Activated CD8-positive, alpha-beta memory T cell treated with anti-CD3 and anti-CD28 coated beads, Interleukin-2, amount 50 U/mL, for 4 hours (primary cell): Measurements from ENCODE around the gene CYP3A5.
"Not testable (repeated sequence)": the region's sequence is repeated elsewhere in the genome, so short reads cannot be mapped to it uniquely, and the experiment has no call there.

ENCODE experiments used
- DNase-seq: peaks from one replicate; pipeline ENCODE4 v3.0.0-alpha.2; 2020

The CYP3A5 gene

DNA sequence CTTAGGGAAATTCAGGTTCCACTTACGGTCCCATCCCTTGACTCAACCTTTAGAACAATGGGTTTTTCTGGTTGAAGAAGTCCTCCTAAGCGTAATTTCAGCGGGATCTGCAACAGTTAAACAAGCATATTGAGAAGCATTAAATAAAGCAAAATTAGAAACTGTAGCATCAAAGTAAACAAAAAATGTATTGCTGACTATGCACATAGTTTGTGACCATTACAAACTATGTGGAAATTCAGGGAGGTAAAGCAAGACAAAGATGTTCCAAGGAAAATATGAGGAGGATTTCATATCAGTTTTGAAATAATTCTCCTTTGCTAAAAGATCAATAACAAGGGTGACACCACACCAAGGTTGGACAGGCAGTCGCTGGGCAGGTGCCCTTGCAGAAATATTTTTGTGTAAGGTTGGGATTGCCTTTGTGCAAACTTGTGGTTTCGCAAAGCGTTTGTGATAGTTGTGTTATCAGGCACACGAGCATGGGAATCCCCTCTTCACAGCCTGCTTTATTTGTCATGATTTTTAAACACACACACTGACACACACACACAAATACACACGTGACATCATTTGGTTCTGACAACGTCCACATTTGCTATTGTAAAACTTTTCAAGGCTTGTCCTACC, 5.4 kb upstream of the CYP3A5 start:
- DNase-seq, result no peak

GRCh38 chr7:99679032-99679399, 780 bp downstream of the CYP3A5 start:
- no peak for DNase-seq

- no peak for DNase-seq
These were observed 2.1 kb downstream of the CYP3A5 start for GRCh38 chr7:99677648-99678045.

DNA sequence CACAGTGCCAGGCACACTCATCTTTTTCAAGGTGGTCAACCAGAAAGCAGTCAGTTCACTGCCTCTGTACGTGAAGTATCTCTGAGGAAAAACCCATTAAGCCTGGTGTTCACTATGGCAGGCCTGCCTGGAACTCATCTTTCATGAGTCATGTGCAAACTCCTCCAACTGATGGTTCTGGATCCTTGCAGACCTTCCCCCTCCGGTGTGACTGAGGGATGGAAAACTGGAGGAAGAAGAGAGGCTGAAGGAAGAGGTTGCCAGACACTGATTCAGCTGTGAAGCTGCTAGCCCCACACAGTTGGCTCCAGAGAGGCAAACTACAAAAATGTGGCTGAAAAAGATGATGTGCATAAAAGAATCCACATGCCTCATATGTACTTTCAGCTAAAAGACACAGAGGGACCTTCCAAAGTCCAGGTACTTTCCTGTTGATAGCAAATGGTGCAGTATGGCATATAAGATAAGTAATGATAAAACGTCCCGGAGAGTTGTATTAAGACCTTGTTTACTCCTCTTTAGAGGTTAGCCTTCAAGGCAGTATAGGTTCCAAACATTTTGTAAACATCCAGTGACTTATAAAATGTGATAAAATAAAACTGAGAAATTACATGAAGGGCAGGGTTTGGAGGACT, 2.7 kb downstream of the CYP3A5 start:
- DNase-seq, result no peak

- no peak for DNase-seq
These were observed 4.6 kb downstream of the CYP3A5 start for GRCh38 chr7:99674995-99675742.

GRCh38 chr7:99672573-99672972, 7.2 kb downstream of the CYP3A5 start:
- no peak for DNase-seq

DNA sequence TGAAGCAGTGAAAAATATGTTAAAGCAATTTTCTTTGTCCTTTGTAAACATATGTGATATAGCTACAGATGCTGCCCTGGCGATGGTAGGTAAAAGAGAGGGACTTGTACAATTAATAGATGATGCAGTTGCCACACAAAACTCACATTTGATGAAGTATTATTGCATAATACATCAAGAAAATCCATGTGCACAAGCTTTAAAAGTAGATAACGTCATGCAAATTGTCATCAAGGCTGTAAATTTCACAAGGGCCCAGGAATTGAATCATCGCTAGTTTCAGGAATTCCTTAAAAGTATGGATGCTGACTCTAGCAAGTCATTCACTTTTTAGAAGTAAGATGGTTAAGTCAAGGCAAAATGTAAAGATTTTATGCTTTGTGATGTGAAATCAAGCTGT, 10.0 kb downstream of the CYP3A5 start:
- no peak for DNase-seq

DNA sequence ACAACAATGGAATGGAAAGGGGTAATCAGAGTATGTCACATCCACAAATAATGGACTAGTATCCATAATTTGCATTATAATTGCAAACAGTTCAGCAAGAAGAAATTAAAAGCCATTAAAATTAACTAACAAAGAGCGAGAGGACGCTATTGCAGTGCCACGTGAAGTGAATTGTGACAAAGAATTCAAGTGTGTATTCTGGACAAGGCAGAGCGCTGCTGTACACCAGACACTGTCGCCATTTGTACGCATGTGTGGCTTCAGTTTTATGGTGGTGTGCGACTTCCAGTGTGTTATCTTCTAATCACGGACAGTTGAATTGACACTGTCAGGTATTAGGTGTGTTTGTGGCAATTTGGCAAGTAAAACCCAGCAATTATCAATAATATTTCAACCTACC, 11.3 kb downstream of the CYP3A5 start:
- DNase-seq, result no peak

DNA sequence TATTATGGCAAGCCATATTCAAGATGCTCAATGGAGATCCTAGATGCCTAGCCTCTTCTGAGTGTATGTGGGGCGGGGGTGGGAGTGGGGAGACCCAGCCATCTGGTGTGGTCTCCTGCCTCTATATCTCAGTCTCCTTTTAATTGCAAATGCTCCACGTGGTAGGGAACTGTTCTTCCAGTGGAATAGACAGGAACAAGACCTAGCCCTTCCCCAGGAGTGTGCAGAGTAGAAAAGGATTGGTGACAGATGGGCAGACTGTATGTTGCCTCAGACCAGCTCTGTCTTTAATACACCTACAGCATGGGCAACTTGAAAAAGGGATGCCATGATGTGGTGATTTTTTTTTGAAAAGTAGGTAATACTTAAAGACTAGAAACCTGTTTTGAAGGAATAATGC, 12.6 kb downstream of the CYP3A5 start:
- no peak for DNase-seq

GRCh38 chr7:99666013-99666395, 13.8 kb downstream of the CYP3A5 start:
- no peak for DNase-seq

DNA sequence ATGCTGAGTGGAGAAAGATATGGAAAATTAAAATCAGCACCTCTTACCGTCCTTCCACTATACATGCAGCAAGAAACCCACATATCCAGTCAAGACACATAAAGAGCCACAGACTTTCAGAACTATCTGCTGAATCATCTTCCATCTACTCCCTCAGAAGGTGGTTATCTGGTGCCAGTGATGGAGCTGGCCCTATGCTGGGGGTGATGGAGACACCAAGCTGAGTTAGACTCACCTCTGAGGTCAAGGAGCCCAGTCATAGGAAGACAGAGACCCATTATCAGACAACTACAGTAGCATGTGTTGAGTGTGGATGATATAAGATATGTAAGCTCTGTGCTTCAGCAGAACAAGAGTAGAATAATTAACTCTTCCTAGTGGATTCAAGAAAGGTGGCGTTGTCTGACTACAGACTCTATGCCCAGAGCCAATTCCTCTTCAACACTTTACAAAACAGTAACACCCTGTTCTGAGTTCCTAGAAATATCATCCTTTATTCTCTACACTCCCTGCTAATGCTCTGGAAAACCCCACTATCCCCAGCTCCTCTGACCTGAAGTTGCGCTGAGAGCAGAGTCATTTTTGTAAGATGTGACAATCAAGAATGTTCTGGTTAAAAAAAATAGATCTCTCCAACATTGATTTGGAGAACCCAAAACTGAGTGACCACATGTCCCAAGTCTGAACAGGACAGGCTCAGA, 14.3 kb downstream of the CYP3A5 start:
- no peak for DNase-seq

- DNase-seq, result not testable (repeated sequence)
These were observed 21.9 kb downstream of the CYP3A5 start for GRCh38 chr7:99657879-99658278.

DNA sequence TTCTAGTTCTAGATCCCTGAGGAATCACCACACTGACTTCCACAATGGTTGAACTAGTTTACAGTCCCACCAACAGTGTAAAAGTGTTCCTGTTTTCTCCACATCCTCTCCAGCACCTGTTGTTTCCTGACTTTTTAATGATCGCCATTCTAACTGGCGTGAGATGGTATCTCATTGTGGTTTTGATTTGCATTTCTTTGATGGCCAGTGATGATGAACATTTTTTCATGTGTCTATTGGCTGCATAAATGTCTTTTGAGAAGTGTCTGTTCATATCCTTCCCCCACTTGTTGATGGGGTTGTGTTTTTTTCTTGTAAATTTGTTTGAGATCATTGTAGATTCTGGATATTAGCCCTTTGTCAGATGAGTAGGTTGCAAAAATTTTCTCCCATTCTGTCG, 25.2 kb downstream of the CYP3A5 start:
- DNase-seq, result not testable (repeated sequence)

GRCh38 chr7:99653754-99654153, 26.0 kb downstream of the CYP3A5 start:
- no peak for DNase-seq

DNA sequence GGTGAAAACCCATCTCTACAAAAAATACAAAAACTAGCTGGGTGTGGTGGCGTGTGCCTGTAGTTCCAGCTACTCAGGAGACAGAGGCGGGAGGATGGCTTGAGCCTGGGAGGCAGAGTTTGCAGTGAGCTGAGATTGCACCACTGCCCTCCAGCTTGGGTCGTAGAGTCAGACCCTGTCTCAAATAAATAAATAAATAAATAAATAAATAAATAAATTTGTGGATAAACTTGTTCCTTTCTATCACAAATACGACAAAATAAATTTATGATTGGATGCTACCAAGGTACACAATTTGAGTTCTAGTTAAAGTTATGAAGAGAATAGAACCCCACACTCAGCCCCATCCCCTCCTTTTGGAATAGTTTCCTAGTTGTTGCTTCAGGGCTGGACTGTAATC, 26.5 kb downstream of the CYP3A5 start:
- DNase-seq, result not testable (repeated sequence)

DNA sequence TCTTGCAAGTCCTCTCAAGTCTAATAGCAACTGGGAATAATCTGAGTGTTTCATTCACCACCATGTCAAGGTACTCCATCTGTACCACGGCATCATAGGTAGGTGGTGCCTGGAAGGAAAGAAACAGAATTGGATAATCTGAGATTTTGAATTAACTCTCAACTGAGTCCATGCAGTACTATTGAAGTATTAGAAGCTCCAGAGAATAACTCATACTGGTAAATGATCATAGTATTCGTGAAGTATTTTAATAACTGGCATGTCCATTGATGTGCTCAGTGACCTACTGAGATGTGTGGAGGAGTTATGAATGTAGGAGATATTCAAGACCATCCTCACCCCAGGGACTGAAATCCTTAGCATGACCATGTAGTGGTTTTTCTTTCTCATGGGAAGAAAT, 27.1 kb downstream of the CYP3A5 start:
- no peak for DNase-seq

- DNase-seq, result no peak
These were observed 28.5 kb downstream of the CYP3A5 start for GRCh38 chr7:99651290-99651689.

DNA sequence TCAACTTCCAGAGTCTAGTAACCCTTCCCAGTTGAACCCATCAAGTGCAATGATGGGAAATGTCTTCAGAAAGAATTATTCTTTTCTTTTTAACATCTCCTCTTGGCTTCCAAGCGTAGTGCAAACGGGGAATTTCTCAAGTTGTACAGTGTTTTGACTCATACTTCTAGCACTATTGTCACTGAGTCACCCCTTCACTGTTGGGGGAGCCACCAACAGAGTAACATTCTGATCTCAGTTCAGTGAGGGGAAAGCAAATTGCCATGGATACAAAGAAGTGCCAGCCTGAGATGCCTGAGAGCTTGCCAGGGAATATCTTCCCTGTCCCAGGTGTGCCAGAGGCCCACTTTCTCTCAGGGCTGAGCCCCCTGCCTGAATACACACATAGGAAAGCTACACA, 31.0 kb downstream of the CYP3A5 start:
- DNase-seq, result no peak

GRCh38 chr7:99645590-99645989, 34.2 kb downstream of the CYP3A5 start:
- no peak for DNase-seq

- no peak for DNase-seq
These were observed 35.4 kb downstream of the CYP3A5 start for GRCh38 chr7:99644431-99644830.

GRCh38 chr7:99643464-99643863, 36.3 kb downstream of the CYP3A5 start:
- no peak for DNase-seq

GRCh38 chr7:99642027-99642426, 37.8 kb downstream of the CYP3A5 start:
- DNase-seq, result no peak

- DNase-seq, result no peak
These were observed 40.5 kb downstream of the CYP3A5 start for GRCh38 chr7:99639267-99639666.

DNA sequence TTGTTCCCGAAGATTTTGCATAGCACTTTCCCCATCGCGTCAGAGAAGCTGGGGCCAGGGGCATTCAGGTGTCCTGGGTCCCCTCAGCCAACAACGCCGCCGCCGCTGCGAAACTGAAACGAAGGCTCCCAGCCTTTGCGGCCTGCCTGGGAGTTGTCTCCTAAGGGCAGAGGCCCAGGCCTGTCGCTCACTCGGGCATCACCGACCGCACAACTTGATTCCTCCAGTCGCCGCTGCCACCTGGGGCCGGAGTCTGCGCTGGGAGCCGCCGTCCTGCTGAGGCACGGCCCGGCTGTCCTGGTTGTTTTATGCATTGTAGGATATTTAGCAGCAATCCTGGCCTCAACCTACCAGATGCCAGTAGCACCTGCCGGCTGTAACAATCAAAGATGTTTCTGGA, 41.1 kb downstream of the CYP3A5 start:
- DNase-seq, result no peak
